GM06990 (cell line): ENCODE measurements around the gene PHC1.

Experiments used
- DNase-seq: peaks from one replicate; pipeline ENCODE4 v3.0.0-alpha.2; 2011; ENCODE audit not compliant: insufficient read length; ENCODE audit errors: extremely low read depth
- H3K27me3 ChIP-seq: replicated peaks from 2 replicates; pipeline ENCODE4 v1.6.0; 2011; ENCODE audit warnings: low read length; ENCODE audit not compliant: control insufficient read depth, insufficient read depth
- H3K36me3 ChIP-seq: 2 replicates; pipeline ENCODE4 v1.5.1; 2011; ENCODE audit warnings: low read length; ENCODE audit not compliant: control insufficient read depth, insufficient read depth
- H3K4me3 ChIP-seq: replicated peaks from 2 replicates; pipeline ENCODE4 v1.5.1; 2011; ENCODE audit warnings: low read depth, mild to moderate bottlenecking, control low read depth, low read length
- CTCF ChIP-seq: IDR thresholded peaks from 2 replicates; pipeline ENCODE4 v1.5.1; 2011; ENCODE audit warnings: low read length, control low read depth, mild to moderate bottlenecking, inconsistent platforms; ENCODE audit not compliant: insufficient read depth, poor library complexity, severe bottlenecking

The PHC1 gene

GRCh38 chr12:8941691-8942478 is 27.6 kb downstream of the PHC1 start:
- no peak for TF ChIP-seq CTCF
- Histone ChIP-seq H3K27me3 (no peaks in the 10 kb centered on the region), H3K4me3 (no peak overlapping the region), H3K36me3 (peaks cover 13% of the 10 kb centered on the region)
- DNase-seq, result no peak

GRCh38 chr12:8943565-8944186 is 29.4 kb downstream of the PHC1 start:
- H3K36me3 ChIP-seq, result peaks cover 13% of the 10 kb centered on the region
- TF ChIP-seq CTCF, result no peak
- DNase-seq, result no peak
- H3K27me3 ChIP-seq, result no peaks in the 10 kb centered on the region
- no peak overlapping the region for H3K4me3 ChIP-seq

GRCh38 chr12:8946733-8947132 is 32.4 kb downstream of the PHC1 start:
- Histone ChIP-seq H3K27me3 (no peaks in the 10 kb centered on the region), H3K4me3 (peak overlapping the region; percentile 3; the same call in 1 of the 2 replicates), H3K36me3 (peaks cover 13% of the 10 kb centered on the region)
- DNase-seq, result no peak
- no peak for TF ChIP-seq CTCF

DNA sequence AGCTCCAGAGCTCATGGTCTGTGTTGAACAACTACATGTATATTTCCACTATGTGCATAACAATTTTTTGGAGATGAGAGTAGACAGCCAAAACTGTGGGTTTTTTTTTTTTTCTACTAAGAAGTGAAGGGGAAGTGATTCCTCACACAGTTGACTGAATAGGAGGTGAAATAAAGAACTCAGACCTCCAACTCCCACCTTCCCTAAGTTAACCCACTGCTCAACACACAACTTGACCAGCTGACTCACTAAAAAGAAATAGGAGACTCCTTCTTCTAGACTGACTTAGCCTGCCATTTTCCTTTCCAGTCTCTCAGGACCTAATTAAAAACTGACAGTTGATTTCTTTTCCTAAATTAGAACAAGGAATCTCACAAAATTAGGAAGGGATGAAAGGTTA is 33.4 kb downstream of the PHC1 start:
- H3K36me3 ChIP-seq, result peaks cover 10% of the 10 kb centered on the region
- no peak for DNase-seq
- TF ChIP-seq CTCF, result no peak
- peak overlapping the region; percentile 93 for H3K4me3 ChIP-seq
- no peaks in the 10 kb centered on the region for H3K27me3 ChIP-seq

GRCh38 chr12:8948701-8949341 is 34.5 kb downstream of the PHC1 start:
- no peak for DNase-seq
- Histone ChIP-seq H3K36me3 (peaks cover 6% of the 10 kb centered on the region), H3K27me3 (no peaks in the 10 kb centered on the region), H3K4me3 (peak overlapping the region; percentile 93)
- no peak for TF ChIP-seq CTCF
